HT-29 (cell line): Measurements from ENCODE around the gene VPS8. TPM values are rescaled to one million over a fixed set of nuclear protein-coding genes. Genes with fewer than 3 reads are reported as not detected.
"Not testable (repeated sequence)": the region's sequence is repeated elsewhere in the genome, so short reads cannot be mapped to it uniquely, and the experiment has no call there.

Experiments
- DNase-seq: peaks from one replicate; pipeline ENCODE4 v3.0.0-alpha.2; 2015; ENCODE audit warnings: low spot score
- total RNA-seq: library from RNA; depleted of rRNA; stranded (reverse); fragments of >200 nt; shearing (Covaris generic); gene quantifications from 2 replicates; pipeline ENCODE4 v1.2.3, GENCODE V29; 2014

Gene VPS8
- total RNA-seq, 1 experiment from 2014 or later, result 11.7 TPM

DNA sequence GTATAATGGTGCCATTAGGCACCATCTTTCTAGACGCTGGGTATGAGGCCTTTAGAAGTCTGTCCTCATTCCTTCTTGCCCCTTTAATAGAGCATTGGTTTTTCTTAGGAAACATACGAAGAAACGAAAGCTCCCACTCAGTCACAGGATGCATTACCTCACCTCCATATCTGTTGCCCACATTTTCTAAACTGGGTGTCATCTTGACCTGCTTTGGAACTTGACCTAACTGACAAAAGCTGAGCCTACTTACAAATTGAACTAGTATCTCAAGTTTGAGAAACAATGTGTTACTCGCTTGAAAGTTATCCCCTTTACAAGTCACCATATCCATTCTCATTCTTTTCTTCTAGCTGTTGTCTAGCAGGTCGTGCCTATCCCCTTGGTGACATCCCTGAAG is 102.7 kb downstream of the VPS8 start:
- no peak for DNase-seq

- DNase-seq, result no peak
Observed at GRCh38 chr3:184918750-184919149, 106.8 kb downstream of the VPS8 start.

DNA sequence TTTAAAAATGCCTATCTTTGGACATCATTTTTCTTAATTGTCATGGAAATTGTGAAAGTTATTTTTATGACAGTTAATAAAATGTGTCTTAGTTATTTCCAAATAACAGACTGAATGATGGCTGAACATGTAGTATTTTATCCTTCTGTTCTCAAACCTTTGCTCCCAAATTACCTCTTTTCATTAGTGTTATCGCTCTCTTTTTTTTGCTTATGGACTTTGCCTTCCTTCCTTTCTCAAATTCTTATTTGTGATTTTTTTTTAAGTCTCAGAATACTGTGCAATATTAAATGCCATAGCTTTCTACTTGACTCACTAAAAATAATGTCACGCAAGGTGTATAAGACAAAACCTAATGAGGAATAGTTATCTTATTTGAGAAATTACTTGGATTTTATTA is 107.7 kb downstream of the VPS8 start:
- no peak for DNase-seq

- no peak for DNase-seq
Observed at GRCh38 chr3:184924547-184924946, 112.6 kb downstream of the VPS8 start.

- DNase-seq, result no peak
Observed at GRCh38 chr3:184927796-184928315, 115.9 kb downstream of the VPS8 start.

DNA sequence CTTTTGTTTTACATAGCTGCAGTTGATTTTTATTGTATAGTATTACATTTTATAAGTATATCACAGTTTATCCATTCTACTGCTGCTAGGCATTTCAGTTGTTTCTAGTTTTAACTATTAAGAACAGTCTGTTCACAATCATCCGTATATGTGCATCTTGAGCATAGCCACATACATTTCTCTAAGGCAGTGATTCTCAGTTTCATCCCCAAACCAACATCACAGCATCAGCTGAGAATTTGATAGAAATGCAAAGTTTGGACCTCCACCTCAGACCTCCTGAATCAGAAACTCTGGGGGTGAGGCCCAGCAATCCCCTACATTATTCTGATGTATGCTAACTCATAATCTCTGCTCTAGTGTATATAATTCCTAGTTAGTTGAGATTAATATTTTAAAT is 120.8 kb downstream of the VPS8 start:
- DNase-seq, result no peak

- no peak for DNase-seq
Observed at GRCh38 chr3:184937611-184938010, 125.6 kb downstream of the VPS8 start.

DNA sequence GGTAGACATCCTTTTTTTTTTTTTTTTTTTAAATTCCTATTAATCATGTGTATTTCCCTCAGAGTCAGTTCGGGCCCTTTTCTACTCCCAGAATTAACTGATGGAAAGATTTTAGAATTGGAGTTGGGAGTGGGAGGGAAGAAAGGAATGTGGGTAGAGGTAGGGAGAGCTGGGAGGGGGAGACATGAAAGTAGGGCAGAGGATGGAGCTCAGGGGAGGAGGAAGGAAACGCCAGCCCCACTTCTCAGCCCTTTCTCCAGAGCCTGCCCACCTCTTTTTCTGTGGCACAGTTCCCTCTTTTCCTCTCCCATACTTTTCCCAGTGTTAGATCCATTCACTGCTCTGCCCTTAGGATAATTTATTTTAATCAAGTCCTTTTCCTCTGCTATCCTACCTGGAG is 129.4 kb downstream of the VPS8 start:
- DNase-seq, result no peak

- DNase-seq, result no peak
Observed at GRCh38 chr3:184942735-184943134, 130.8 kb downstream of the VPS8 start.

GRCh38 chr3:184944241-184944640 is 132.3 kb downstream of the VPS8 start:
- no peak for DNase-seq

DNA sequence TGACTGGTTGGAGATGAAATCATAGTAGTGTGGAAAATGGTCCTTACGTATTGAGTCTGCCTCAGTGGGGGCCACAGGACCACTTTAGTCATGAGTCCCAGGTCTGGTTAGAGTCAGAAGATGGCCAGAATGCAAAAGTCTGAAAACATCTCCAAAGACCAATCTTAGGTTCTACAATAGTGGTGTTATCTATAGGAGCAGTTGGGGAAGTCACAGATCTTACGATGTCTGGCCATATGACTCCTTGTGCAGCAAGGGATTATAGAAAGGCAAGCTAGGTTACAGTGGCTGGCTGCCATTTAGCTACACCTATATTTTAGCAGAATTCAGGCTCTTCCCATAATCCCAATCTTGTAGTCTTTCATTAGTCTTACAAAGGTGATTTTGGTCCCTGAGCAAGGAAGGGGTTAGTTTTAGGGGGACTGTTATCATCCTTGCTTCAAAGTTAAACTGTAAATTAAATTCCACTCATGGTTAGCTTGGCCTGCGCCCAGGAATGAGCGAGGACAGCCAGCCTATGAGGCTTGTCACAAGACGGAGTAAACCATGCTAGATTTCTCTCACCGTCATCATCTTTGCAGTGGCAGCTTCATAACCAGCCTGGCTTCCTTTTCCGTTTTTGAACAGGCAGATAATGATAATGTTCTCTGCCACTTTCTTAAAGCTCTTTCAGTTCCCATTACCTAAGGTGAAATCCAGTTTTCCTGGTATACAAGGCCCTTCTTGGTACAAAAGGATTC is 134.1 kb downstream of the VPS8 start:
- no peak for DNase-seq

DNA sequence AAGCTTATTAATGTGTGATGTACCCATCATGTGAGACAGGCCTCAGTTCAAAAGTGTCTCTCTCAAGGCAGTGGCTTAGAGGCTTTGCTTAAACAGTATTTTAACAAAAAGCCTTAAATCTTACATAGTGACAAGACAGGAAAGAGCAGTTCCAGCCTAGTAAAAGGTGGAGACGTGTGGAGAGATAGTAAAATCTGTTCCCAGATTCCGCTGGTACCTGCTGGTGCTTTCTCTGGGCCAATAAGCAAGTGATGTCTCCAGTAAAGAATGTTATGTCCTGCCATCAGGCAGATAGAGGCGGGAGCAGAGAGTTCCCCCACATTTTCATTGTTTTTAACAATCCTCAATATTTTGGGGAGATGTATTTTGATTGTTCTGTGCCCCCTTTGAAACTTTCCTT is 135.0 kb downstream of the VPS8 start:
- no peak for DNase-seq

DNA sequence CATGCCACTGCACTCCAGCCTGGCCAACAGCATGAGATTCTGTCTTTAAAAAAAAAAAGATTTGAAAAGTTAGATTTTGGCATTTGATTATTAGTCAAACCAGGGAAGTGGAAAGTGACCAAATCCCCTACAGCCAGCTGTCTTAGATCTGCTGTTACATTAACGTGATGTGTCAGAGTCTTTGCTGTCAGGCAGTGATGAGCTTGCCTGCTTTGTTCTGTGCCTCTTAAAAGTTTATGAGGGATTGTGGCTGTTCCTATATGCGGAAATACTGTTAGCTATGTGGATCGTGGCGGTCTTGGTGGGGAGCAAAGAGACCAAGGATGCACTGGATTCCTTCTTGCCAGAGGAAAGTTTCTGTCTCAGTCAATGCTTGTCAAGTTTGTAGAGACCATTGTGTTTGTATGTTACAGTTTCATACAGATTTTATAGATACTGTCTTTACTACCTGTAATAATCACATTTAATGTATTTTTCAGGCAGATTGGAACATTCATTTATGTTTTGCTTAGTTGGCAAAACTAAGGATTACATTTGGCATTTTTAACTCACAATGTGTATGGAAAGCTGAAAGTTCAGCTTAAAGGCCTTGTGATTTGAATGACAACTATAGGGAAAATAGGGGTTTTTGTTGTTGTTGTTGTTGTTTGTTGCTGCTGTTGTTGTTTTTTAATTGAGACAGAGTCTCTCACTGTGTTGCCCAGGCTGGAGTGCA is 137.4 kb downstream of the VPS8 start:
- no peak for DNase-seq

- not testable (repeated sequence) for DNase-seq
Observed at GRCh38 chr3:184950816-184951215, 138.8 kb downstream of the VPS8 start.

- no peak for DNase-seq
Observed at GRCh38 chr3:184952671-184953070, 140.7 kb downstream of the VPS8 start.

DNA sequence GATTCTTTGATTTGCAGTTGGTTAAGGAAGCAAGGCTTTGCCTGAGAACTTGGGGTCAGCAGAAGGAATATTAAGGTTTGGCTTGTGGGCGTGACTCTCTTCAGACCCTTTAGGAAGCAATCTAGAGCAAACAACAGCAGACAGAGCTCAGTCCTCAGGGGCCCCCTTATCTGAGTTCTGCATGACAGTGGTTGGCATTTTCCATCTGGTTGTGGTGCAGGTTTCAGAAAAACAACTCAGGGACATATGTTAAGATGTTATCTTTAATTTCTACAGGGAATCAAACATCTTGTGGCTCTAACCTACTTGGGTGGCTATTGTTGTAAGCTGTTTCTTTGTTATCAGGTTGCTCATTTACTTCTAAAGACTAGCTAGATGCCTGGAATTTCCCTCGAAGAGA is 141.4 kb downstream of the VPS8 start:
- DNase-seq, result no peak

- no peak for DNase-seq
Observed at GRCh38 chr3:184954251-184954650, 142.3 kb downstream of the VPS8 start.

- not testable (repeated sequence) for DNase-seq
Observed at GRCh38 chr3:184954851-184955250, 142.9 kb downstream of the VPS8 start.

GRCh38 chr3:184965639-184966430 is 153.9 kb downstream of the VPS8 start:
- DNase-seq, result no peak

GRCh38 chr3:184968115-184968514 is 156.1 kb downstream of the VPS8 start:
- DNase-seq, result no peak

DNA sequence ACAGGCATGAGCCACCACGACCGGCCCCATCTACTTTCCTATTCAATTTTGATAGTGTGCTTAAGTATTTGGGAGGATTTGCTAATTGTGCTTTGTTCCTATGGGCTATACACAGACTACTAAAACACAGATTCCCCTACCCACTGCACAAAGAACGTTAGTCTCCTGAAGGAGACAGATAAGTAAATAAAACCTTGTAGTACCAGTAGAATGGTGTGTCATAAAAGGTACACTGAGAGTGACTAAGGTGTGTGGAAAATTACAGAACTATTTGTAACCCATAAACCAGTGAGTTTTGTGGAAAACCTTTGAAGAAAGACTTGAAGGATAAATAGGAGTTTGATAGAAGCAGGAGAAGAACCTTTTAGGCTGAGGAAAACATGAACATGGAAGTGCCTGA is 158.2 kb downstream of the VPS8 start:
- DNase-seq, result no peak

DNA sequence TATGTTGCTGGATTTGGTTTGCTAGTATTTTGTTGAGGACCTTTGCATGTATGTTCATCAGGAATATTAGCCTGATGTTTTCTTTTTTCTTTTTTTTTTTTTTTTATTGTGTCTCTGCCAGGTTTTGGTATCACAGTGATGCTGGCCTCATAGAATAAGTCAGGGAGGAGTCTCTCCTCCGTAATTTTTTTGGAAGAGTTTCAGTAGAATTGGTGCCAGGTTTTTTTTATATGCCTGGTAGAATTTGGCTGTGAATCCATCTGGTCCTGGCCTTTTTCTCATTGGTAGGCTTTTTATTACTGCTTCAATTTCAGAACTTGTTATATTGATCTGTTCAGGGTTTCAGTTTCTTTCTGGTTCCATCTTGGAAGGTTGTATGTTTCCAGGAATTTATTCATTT is 165.8 kb downstream of the VPS8 start:
- DNase-seq, result no peak
